ENCODE results near the gene PDCD4. TPM values are rescaled to one million over a fixed set of nuclear protein-coding genes. Genes with fewer than 3 reads are reported as not detected.

The PDCD4 gene
- total RNA-seq, 1 donor = 52.9 TPM

DNA sequence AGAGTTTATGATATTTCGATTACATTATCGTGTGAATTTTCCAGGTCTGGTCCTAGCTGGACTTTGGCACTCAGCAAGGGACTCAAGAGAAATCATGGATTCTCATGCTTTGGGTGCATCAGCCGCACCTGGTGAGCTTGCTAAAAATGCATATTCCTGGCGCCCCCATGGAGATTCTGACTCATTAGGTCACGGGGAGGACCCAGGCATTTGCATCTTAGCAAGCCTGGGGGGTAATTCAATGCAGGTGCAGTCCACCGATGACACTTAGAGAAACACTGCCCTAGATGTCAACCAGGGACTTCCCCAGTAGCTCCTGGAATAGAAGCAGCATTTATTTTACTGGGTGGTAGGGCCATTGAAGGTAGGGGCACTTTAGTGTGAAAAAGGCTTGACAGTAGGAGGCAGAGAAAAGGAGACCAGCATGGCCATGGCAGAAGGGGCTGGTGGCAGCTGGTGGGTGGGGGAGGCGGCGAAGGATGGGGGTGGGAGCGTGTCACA, 29.9 kb upstream of the PDCD4 start:
- TF ChIP-seq, protein P1, sequence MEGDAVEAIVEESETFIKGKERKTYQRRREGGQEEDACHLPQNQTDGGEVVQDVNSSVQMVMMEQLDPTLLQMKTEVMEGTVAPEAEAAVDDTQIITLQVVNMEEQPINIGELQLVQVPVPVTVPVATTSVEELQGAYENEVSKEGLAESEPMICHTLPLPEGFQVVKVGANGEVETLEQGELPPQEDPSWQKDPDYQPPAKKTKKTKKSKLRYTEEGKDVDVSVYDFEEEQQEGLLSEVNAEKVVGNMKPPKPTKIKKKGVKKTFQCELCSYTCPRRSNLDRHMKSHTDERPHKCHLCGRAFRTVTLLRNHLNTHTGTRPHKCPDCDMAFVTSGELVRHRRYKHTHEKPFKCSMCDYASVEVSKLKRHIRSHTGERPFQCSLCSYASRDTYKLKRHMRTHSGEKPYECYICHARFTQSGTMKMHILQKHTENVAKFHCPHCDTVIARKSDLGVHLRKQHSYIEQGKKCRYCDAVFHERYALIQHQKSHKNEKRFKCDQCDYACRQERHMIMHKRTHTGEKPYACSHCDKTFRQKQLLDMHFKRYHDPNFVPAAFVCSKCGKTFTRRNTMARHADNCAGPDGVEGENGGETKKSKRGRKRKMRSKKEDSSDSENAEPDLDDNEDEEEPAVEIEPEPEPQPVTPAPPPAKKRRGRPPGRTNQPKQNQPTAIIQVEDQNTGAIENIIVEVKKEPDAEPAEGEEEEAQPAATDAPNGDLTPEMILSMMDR (IDR thresholded peaks at IDR 0.05; ENCODE audit: insufficient read depth, low read length) = no peak
- no peak for DNase-seq (ENCODE audit: low read depth)
- H3K4me3 ChIP-seq (ENCODE audit: low read depth, low read length) = no peak overlapping the region

DNA sequence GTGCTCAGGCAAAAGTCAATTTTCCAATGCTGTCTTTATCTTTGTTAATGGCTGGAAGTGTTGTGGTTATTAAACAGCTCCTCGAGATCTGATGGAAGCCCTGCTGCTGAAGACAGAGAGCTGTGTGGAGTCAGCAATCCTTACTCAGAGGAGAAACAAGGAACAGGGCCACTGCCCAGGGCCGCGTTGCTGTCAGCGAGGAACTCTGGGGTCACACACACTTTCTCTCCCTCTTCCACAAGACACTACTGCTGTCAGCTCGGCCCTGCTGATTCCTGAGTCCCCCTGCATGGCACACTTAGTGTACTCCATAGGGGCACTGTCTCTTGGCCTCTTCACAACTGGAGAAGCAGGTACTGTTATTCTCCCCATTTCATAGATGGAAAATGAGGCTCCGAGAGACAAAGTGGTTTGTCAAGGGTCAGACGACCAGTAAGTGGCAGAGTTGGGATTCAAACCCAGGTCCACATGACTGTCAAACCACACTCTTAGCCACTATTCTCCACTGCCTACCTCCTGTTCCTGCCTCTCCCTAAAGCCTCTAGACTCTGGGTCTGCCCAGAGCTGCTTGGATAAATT, 29.3 kb upstream of the PDCD4 start:
- no peak overlapping the region for H3K4me3 ChIP-seq (ENCODE audit: low read depth, low read length)
- no peak for DNase-seq (ENCODE audit: low read depth)
- TF ChIP-seq, protein P1 (IDR thresholded peaks at IDR 0.05; ENCODE audit: insufficient read depth, low read length) = no peak

DNA sequence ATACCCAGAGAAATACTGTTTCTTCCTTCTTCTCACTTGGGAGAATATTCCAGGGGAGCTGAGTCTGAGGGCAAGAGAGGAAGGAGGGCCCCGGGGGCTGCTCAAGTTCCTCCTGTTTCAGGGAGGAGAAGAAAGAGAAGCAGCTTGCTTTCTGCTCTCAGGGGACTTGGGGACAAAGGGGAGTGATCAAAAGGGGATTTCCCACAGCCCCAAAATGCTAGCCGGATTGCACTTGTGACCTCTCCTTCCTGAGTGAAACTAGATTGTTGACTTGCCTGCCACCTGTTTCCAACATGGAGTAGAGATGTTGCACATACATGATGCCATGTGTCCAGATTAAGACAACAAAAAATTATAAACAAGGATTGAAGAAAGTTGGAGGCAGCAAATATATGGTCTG, 28.7 kb upstream of the PDCD4 start:
- no peak for DNase-seq (ENCODE audit: low read depth)
- TF ChIP-seq, protein P1 (IDR thresholded peaks at IDR 0.05; ENCODE audit: insufficient read depth, low read length) = no peak
- no peak overlapping the region for H3K4me3 ChIP-seq (ENCODE audit: low read depth, low read length)

DNA sequence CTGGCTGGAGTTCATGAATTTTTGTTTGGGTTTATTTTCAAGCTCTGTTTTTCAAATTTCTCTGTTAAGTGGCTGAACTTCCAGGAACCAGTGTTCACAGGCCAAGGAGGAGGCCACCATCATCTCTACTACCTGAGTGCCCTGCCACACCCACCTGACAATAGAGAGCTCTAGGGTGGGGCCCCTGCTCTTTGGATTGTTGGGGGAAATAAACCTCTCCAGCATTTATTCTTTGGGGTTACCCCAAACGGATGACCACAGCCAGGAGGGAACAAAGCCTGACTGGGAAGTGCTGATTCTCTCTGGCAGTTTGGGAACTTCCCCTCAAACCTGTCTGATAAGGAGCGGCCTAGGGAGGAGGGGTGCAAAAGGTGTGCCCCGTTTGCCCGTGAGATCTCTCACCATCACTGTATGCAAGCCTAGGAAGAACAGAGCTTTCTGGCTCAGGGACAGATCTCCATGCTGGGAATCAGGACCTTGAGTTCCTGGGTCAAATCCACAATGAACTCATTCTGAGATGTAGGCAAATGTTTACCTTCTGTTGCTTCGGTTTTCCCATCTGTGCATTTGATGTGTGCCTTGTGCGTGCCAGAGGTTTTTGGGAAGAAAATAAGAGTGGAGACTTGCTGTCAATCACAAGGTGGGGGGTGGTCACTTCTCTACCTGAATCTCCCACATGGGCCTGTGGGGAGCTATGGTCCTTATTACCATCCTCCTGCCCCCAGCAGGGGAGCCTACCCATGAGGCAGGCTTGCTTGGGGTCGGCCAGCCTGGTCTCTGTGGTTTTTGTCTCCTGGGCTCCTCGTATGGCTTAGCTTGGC, 27.7 kb upstream of the PDCD4 start:
- TF ChIP-seq, protein P1 (IDR thresholded peaks at IDR 0.05; ENCODE audit: insufficient read depth, low read length) = no peak
- DNase-seq (ENCODE audit: low read depth) = no peak
- H3K4me3 ChIP-seq (ENCODE audit: low read depth, low read length) = no peak overlapping the region

DNA sequence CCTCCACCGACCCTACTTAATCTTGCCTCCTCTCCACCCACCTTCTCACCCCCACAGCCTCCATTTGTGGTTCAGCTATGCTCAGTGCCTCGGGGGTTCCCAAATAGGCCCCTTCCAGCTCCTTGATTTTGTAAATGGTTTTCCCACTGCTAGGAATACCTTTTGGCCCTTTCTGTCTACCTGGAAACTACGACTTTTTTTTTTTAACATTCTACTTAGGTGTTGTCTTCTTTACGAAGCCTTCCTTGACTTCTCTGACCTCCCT, 27.2 kb upstream of the PDCD4 start:
- no peak for DNase-seq (ENCODE audit: low read depth)
- TF ChIP-seq, protein P1 (IDR thresholded peaks at IDR 0.05; ENCODE audit: insufficient read depth, low read length) = no peak
- H3K4me3 ChIP-seq (ENCODE audit: low read depth, low read length) = no peak overlapping the region

DNA sequence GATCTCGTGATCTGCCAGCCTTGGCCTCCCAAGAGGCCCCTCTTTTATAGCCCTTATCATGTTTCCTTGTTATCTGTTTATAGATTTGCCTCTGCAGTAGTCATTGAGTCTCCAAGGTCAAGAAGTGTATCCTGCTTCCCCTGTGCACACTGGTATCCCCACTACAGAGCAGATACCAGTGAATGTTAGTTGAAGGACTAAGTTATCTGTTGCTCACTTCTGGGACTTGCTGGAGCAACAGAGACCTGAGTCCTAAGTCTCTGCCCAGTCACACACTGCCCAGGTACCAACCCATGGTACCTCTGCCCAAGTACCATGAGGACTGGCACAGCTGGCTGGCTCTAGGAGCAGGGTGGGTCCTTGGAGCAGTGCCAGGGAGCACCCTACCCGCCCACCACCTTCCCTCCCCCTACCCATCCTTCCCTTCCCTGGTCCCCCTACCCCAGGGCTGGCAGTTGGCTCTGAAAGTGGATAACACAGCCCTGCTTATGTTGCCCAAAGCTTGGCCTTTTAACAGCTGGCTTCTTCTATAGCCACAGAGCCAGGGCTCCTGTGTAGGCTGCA, 26.5 kb upstream of the PDCD4 start:
- TF ChIP-seq, protein P1 (IDR thresholded peaks at IDR 0.05; ENCODE audit: insufficient read depth, low read length) = no peak
- no peak for DNase-seq (ENCODE audit: low read depth)
- H3K4me3 ChIP-seq (ENCODE audit: low read depth, low read length) = no peak overlapping the region

All from fibroblast of the aortic adventitia (primary cell).